ENCODE data around the gene FBLN5.

DNA sequence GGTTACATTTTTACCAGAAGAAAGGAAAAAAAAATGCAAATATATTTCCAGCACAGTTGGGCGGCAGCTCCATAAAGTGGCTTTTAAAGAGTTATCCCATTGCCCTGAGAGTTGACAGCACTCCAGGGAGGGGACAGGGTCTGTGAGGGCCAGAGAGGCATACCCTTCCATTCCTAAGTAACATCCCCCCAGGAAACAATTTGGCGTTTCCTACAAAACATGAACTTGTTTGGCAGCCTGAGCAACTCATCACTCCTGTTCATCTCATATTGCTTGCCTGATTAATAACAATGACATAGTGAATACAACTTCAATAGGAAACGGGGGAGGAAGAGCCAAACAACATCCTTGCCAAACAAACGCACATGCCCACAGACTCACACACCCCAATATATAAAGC, 103.5 kb downstream of the FBLN5 start:
- TF ChIP-seq FOXA1 (IDR thresholded peaks at IDR 0.05), result no peak
- TF ChIP-seq SP1 (IDR thresholded peaks at IDR 0.05), result no peak
- TF ChIP-seq BHLHE40 (IDR thresholded peaks at IDR 0.05; ENCODE audit: borderline replicate concordance), result no peak
- TF ChIP-seq HDGF (IDR thresholded peaks at IDR 0.05; ENCODE audit: borderline replicate concordance), result no peak
- TF ChIP-seq FOXM1 (IDR thresholded peaks at IDR 0.05; ENCODE audit: borderline replicate concordance), result no peak
